Stimulated activated CD4-positive, alpha-beta T cell treated with anti-CD3 and anti-CD28 coated beads, Interleukin-4, amount 100 ng/mL, for 4 hours (primary cell): ENCODE results near the gene PDE11A.
A peak's percentile ranks its signal among the peaks of the same experiment; 100 is the strongest.
"Not testable (repeated sequence)": the region's sequence is repeated elsewhere in the genome, so short reads cannot be mapped to it uniquely, and the experiment has no call there.

Source experiments
- DNase-seq, 2 experiments: peaks; one replicate each; pipeline ENCODE4 v3.0.0-alpha.2; 2020

Gene PDE11A

DNA sequence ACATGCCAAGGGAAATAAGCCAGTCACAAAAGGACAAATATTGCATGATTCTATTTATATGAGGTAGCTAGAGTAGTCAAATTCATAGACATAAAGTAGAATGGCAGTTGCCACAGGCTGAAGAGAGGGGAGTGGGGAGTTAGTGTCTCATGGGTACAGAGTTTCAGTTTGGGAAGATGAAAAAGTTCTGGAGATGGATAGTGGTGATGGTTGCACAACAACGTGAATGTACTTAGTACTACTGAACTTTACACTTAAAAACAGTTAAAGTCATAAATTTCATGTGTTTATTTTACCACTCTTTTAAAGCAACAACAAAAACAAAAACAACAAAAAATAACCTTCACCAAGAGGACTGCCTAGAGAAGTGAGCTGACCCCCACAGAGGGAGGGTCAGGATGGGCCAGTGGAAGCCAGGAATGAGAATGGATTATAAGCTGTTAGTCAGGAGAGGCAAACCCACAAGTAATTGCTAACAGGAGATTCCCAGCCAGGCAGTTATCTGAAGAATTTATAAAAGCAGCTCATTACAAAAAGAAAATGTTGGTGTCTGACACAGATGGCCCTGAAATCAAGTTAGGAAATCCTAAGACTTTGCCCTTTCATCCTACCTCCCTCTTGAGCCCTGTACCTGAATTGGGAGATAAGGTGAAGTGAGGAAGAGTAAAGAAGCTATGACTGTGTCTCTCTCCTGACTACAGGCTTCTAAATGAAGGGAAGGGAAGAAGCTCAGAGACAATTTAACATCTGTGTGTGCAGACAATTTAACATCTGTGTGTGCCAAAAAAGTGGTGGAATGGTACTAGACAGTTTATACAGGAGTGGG lies 263.4 kb downstream of the PDE11A start:
- DNase-seq, result no peak

DNA sequence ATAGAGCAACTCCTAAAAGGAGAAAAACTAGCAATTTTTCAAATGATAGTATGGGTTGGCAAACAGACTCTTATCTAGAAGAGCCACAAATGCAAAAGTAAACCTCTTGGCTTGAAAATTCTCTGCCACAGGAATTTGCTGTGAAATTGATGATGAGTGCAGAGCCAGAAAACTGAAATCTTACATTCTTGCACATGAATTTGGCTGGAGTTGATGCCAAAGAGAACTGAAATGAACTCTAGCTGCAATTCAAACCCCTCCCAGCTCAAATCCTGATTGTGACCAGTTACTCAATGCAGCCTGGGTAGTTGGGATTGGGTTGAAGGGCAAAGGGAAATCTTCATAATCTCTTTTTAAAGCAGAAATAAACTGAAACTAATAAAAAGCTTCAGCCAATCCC lies 266.6 kb downstream of the PDE11A start:
- no peak for DNase-seq

DNA sequence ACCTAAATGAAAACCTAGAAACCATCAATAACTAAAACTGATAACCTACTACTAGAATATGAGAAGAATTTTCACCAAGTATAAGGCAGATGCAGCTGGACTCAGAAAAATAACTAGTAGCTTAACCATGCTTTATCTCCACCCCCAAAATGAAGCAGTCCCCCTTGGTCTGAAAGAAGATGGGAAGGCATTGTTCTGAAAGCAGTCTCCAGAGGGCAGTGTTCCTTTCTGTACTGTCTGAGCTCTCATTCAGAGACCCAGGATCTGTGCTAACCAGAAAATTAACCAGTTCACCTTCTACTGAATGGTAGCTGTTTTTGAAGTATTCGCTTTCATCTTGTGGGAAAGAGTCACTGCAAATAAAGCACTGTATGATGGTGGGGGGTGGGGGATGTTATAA lies 273.0 kb downstream of the PDE11A start:
- DNase-seq, result no peak

DNA sequence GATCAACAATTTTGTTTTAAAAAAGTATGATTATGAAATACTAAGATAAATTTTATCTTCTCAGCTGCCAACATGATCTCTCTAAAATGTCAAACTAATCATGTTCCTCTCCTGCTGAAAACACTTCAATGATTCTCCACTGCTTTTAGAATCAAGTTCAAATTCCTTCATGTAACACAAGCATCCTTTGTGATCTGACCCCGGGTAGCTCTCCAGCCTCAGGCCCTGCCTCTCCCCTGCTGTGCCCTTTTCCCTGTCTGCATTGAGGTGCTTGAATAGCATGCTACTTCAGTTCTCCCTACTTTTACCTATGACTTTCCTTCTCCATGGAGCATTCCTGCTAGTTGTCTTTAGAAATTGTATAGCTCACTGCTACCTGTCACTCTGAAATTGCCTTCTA lies 274.8 kb downstream of the PDE11A start:
- no peak for DNase-seq

DNA sequence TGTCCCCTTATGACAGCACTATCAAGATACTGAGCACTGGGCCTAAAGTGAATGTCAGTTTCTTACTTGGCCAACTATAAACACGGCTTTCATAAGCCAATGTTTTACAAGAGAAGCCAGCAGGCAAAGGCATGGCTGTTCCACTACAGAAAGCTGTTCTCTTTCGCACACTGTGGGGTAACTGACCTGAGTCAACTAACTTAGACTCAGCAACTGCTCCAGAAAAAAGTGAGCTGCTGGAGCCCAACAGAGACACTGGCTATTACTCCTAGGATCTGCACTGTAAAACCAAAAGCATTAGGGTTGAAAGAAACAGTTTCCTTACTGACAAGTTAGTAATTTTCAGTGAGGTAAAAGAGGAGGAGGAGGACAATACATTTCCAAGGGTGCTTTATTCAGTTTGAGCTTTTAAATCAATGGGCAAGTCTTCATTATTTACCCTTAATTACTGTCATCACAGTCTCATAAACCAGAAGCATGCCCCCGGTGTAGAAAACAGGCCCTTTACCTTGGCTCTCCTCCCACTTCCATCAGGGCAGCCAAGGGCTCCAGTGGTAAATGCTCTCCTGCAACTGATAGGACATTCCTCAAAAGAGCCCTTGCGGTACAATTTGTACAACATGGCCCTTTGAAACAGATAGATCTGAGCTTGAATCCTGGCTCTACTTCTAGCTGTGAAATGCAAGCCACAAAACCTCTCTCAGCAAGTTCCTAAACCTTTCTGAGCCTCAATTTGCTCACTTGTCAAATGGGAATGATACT lies 275.7 kb downstream of the PDE11A start:
- no peak for DNase-seq

GRCh38 chr2:177796011-177796410 lies 276.6 kb downstream of the PDE11A start:
- DNase-seq, result no peak

DNA sequence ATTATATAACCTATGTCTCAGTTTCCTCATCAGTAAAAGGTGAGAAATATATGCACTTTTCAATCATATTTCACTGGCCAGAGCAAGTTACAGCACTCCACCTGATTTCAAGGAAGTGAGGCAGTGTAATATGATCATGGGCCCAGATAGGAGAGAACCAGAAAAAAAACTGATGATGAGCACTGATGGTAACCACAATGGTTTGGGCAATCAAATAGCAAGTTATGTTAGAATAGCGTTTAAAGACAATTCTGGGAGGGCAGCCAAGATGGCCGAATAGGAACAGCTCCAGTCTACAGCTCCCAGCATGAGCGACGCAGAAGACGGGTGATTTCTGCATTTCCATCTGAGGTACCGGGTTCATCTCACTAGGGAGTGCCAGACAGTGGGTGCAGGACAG lies 287.4 kb downstream of the PDE11A start:
- not testable (repeated sequence) for DNase-seq

DNA sequence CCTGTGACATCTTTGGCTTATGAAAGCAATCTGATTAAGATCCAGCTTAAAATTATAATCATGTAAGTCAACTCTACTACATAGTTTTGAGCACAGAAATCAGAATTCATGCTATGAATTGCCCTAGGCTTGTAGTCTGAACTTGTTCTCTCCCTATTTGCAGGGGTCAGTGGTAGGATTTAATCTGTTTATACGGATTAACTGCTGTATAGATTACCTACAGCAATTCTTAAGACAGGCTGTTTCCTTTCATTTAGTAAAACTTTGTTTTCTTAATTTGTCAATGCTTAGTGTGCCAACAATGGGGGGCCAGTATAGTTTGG lies 287.9 kb downstream of the PDE11A start:
- no peak for DNase-seq

GRCh38 chr2:177783835-177784744 lies 288.5 kb downstream of the PDE11A start:
- no peak for DNase-seq

- DNase-seq, result no peak
These were observed 289.5 kb downstream of the PDE11A start for GRCh38 chr2:177783091-177783490.

- no peak for DNase-seq
These were observed 290.0 kb downstream of the PDE11A start for GRCh38 chr2:177782613-177783012.

- DNase-seq, result no peak
These were observed 294.1 kb downstream of the PDE11A start for GRCh38 chr2:177778472-177778871.

DNA sequence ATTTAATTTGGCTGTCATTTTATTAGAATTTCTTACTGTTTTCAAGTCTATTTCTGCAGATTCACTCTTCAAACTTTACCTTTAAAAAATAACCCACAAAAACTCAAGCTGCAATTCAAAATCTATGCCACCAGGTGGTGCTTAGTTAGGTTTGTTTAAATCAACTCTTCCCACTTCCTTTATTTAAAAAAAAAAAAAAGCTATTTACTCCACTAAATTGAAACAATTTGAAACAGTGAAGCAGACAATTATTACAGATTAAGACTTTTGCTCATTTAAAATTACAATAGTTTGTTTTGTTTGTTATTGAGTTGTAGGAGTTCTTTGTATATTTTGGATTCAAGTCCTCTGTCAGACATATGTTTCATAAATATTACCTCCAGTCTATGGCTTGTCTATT lies 300.0 kb downstream of the PDE11A start:
- no peak for DNase-seq

DNA sequence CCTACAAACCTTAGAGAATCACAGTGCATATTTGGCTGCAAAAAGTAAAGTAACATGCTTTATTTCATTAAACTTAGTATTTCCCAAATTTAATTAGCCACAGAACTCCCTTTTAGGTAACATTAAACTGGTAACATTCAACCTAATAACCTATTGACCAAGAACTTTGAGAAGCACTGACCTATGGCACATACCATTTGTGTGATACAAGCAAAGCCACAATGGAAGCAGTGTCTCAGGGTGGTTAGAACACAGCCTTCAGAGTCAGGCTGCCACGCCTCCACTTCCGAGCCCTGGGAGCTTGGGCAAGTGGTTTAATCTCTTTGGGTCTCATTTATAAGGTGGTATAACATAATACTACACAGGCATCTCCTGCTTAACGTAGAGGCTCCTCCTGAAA lies 301.4 kb downstream of the PDE11A start:
- DNase-seq, result no peak

GRCh38 chr2:177767768-177768167 lies 304.8 kb downstream of the PDE11A start:
- no peak for DNase-seq

GRCh38 chr2:177765698-177766097 lies 306.9 kb downstream of the PDE11A start:
- DNase-seq, result no peak

DNA sequence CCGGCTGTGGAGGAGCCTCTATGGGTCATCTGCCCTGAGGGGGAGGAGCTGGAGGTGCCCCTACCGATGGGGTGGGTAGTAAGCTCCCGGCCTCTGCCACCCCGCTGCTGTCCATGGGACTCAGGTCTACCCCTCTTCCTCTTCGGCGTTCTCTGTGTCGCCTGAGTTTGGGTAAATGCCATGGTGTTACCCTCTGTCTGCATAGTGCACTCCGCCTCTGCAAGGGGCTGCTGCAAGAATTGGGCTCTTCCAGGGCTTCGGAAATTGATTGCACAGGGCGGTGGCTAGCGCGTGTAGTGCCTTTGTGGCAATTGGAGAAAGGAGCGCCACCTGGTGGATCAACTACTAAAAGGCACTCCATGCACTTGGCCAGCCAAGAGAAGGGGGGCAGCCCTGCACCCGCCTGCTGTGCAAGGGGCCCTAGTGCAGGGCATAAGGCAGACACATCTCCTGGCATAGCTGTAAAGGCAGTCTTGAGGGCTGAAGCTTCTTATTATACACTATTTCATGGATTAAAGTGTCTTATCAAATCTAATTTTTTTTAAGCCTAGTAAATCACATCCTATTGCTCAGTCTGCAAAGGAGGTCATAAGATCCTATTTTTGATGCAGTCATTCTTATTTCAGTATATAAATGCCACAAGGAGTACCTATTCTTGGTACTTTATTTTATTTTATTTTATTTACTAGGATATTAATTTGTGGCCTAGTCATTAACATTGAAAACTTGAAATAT lies 308.9 kb downstream of the PDE11A start:
- DNase-seq, result peak; percentile 60 to 65

DNA sequence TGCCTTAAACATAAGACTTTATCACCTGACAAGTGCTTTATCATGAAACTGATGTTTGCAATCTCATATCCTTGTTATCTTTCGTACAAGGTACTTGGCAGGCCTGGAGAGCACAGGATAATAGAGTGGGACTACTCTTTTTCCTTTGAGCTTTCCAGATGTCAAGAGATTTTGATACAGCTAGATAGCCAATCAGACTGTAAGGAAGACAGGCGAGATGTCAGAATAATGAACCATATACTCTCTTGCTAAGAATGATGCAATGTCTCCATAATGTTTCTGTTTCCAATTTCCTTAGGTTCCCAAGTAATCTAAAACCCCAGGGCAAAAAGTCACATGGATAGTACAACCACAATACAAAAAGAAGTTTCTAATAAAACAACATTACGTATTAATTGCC lies 313.1 kb downstream of the PDE11A start:
- DNase-seq, result no peak

GRCh38 chr2:177758591-177759371 lies 313.8 kb downstream of the PDE11A start:
- DNase-seq, result no peak

DNA sequence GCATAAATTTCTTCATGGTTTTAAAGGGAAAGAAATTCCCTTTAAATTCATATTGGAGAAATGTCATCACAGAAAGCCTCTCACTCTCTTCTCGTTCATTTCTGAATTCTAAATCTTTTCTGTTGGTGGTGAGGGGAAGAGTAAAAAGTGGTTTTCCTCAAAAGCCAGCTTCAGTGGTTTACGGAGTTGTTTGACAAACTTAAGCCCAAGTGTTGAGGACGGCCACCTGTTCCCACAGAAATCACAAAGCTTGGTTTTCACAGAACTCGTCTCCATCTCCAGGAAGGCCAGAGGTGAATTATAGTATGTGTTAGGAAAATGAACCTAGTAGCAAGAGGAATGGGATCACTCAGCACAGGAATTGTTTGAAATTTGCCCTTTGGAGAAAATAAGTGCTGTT lies 316.2 kb downstream of the PDE11A start:
- no peak for DNase-seq

DNA sequence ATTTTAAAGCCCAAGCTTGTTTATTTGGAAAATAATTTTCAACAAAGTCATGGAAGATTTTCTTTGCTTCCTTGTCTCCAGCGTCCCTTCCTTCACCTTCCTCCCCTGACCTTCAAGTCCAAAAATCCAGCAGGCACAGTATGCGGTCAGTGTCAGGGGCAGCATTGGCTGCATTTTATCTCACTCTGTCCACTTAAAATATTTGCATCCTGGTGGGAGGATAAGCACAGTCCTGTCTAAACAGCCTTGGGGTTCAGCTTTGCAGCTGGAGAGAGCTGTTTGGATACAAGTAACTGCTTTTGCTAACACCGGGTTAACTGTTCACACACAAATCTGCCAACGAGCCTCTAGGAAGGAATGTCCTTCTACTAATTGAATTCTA lies 318.1 kb downstream of the PDE11A start:
- DNase-seq, result no peak
